Measurements from ENCODE around the gene CRK.

- TF ChIP-seq GABPA (IDR thresholded peaks at IDR 0.05; ENCODE audit: low read depth) (no peak), POLR2AphosphoS5 (IDR thresholded peaks at IDR 0.05; ENCODE audit: low read depth) (no peak), REST (IDR thresholded peaks at IDR 0.05; ENCODE audit: insufficient replicate concordance, low read depth) (no peak), SPI1 (IDR thresholded peaks at IDR 0.05; ENCODE audit: borderline replicate concordance, low read depth) (no peak)
- TF ChIP-seq, protein P1, sequence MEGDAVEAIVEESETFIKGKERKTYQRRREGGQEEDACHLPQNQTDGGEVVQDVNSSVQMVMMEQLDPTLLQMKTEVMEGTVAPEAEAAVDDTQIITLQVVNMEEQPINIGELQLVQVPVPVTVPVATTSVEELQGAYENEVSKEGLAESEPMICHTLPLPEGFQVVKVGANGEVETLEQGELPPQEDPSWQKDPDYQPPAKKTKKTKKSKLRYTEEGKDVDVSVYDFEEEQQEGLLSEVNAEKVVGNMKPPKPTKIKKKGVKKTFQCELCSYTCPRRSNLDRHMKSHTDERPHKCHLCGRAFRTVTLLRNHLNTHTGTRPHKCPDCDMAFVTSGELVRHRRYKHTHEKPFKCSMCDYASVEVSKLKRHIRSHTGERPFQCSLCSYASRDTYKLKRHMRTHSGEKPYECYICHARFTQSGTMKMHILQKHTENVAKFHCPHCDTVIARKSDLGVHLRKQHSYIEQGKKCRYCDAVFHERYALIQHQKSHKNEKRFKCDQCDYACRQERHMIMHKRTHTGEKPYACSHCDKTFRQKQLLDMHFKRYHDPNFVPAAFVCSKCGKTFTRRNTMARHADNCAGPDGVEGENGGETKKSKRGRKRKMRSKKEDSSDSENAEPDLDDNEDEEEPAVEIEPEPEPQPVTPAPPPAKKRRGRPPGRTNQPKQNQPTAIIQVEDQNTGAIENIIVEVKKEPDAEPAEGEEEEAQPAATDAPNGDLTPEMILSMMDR (IDR thresholded peaks at IDR 0.05; ENCODE audit: insufficient read depth, low read length), result no peak
Observed at GRCh38 chr17:1498869-1499268, 42.8 kb upstream of the CRK start.

All from HL-60 (cell line).